ENCODE data around the gene CROCC. TPM values are rescaled to one million over a fixed set of nuclear protein-coding genes. Genes with fewer than 3 reads are reported as not detected.
"Not testable (repeated sequence)": the region's sequence is repeated elsewhere in the genome, so short reads cannot be mapped to it uniquely, and the experiment has no call there.

The CROCC gene
- total RNA-seq, 2 experiments from 2014 or later, result 36.3 to 54.1 TPM

- H3K4me1 ChIP-seq (ENCODE audit: insufficient read depth, low read length, poor library complexity, severe bottlenecking); H3K9me3 ChIP-seq (ENCODE audit: low read length); H4K20me1 ChIP-seq (ENCODE audit: insufficient read depth, low read length); H3K9me2 ChIP-seq (ENCODE audit: insufficient read depth, low read length); CTCF ChIA-PET (ENCODE audit: unreplicated experiment); BruUV-seq (replicated peaks); H3K27ac ChIP-seq (ENCODE audit: low read depth, low read length, poor library complexity, severe bottlenecking); H3K36me3 ChIP-seq (ENCODE audit: insufficient read depth, low read length); H2AFZ ChIP-seq (ENCODE audit: low read length); H3K79me2 ChIP-seq (ENCODE audit: insufficient read depth, low read depth, low read length); DNase-seq (ENCODE audit: low spot score); intact Hi-C loops (cut with micrococcal nuclease; ENCODE audit: unreplicated experiment); H3K4me2 ChIP-seq (ENCODE audit: low read length); H3K4me3 ChIP-seq (ENCODE audit: low read depth, low read length, poor library complexity, severe bottlenecking); POLR2A ChIA-PET: not testable (repeated sequence)
Observed at GRCh38 chr1:16881742-16882141, 40.0 kb upstream of the CROCC start.

GRCh38 chr1:16882986-16883385 lies 38.7 kb upstream of the CROCC start:
- intact Hi-C loops (cut with micrococcal nuclease; ENCODE audit: unreplicated experiment), result no loop called here
- Histone ChIP-seq H4K20me1 (ENCODE audit: insufficient read depth, low read length) (no peaks in the 10 kb centered on the region), H3K4me2 (ENCODE audit: low read length) (no peak overlapping the region), H3K9me3 (ENCODE audit: low read length) (no peaks in the 10 kb centered on the region), H2AFZ (ENCODE audit: low read length) (no peak overlapping the region), H3K36me3 (ENCODE audit: insufficient read depth, low read length) (no peaks in the 10 kb centered on the region), H3K9me2 (ENCODE audit: insufficient read depth, low read length) (no peaks in the 10 kb centered on the region), H3K4me3 (ENCODE audit: low read depth, low read length, poor library complexity, severe bottlenecking) (no peak overlapping the region), H3K79me2 (ENCODE audit: insufficient read depth, low read depth, low read length) (no peaks in the 10 kb centered on the region), H3K4me1 (ENCODE audit: insufficient read depth, low read length, poor library complexity, severe bottlenecking) (no peaks in the 10 kb centered on the region), H3K27ac (ENCODE audit: low read depth, low read length, poor library complexity, severe bottlenecking) (no peak overlapping the region)
- POLR2A ChIA-PET, result no interaction called here
- CTCF ChIA-PET (ENCODE audit: unreplicated experiment), result no interaction called here
- TF ChIP-seq EZH2phosphoT487 (IDR thresholded peaks at IDR 0.05; ENCODE audit: borderline replicate concordance, low read depth, low read length) (no peak), CTCF (conservative IDR thresholded peaks at IDR 0.05; ENCODE audit: low read length) (no peak)
- no peak for DNase-seq (ENCODE audit: low spot score)
- BruUV-seq (replicated peaks), result no TSS peak

GRCh38 chr1:16884487-16884886 lies 37.2 kb upstream of the CROCC start:
- H4K20me1 ChIP-seq (ENCODE audit: insufficient read depth, low read length); H3K9me3 ChIP-seq (ENCODE audit: low read length); DNase-seq (ENCODE audit: low spot score); CTCF ChIA-PET (ENCODE audit: unreplicated experiment); H3K9me2 ChIP-seq (ENCODE audit: insufficient read depth, low read length); BruUV-seq (replicated peaks); H3K4me1 ChIP-seq (ENCODE audit: insufficient read depth, low read length, poor library complexity, severe bottlenecking); H3K36me3 ChIP-seq (ENCODE audit: insufficient read depth, low read length); H3K79me2 ChIP-seq (ENCODE audit: insufficient read depth, low read depth, low read length); intact Hi-C loops (cut with micrococcal nuclease; ENCODE audit: unreplicated experiment); H2AFZ ChIP-seq (ENCODE audit: low read length); H3K27ac ChIP-seq (ENCODE audit: low read depth, low read length, poor library complexity, severe bottlenecking); POLR2A ChIA-PET; H3K4me2 ChIP-seq (ENCODE audit: low read length); H3K4me3 ChIP-seq (ENCODE audit: low read depth, low read length, poor library complexity, severe bottlenecking): not testable (repeated sequence)

GRCh38 chr1:16886860-16887605 lies 34.7 kb upstream of the CROCC start:
- TF ChIP-seq EZH2phosphoT487 (IDR thresholded peaks at IDR 0.05; ENCODE audit: borderline replicate concordance, low read depth, low read length) (no peak), CTCF (conservative IDR thresholded peaks at IDR 0.05; ENCODE audit: low read length) (no peak)
- intact Hi-C loops (cut with micrococcal nuclease; ENCODE audit: unreplicated experiment), result no loop called here
- BruUV-seq (replicated peaks), result no TSS peak
- no peaks in the 10 kb centered on the region for H4K20me1 ChIP-seq (ENCODE audit: insufficient read depth, low read length)
- no peak overlapping the region for H3K4me2 ChIP-seq (ENCODE audit: low read length)
- ChIA-PET CTCF (ENCODE audit: unreplicated experiment) (no interaction called here), POLR2A (interaction anchor here (1.3 kb wide), 1 partner anchor 17 kb away, joined by 6 read pairs; no protein-coding TSS in a partner anchor)
- no peaks in the 10 kb centered on the region for H3K4me1 ChIP-seq (ENCODE audit: insufficient read depth, low read length, poor library complexity, severe bottlenecking)
- DNase-seq (ENCODE audit: low spot score), result no peak
- H3K9me3 ChIP-seq (ENCODE audit: low read length), result no peaks in the 10 kb centered on the region
- H3K4me3 ChIP-seq (ENCODE audit: low read depth, low read length, poor library complexity, severe bottlenecking), result no peak overlapping the region
- no peaks in the 10 kb centered on the region for H3K36me3 ChIP-seq (ENCODE audit: insufficient read depth, low read length)
- H3K27ac ChIP-seq (ENCODE audit: low read depth, low read length, poor library complexity, severe bottlenecking), result no peak overlapping the region
- no peaks in the 10 kb centered on the region for H3K79me2 ChIP-seq (ENCODE audit: insufficient read depth, low read depth, low read length)
- H3K9me2 ChIP-seq (ENCODE audit: insufficient read depth, low read length), result no peaks in the 10 kb centered on the region
- H2AFZ ChIP-seq (ENCODE audit: low read length), result no peak overlapping the region
